Colon (tissue), 2 donors: Measurements from ENCODE around the gene TEFM.
A peak's percentile ranks its signal among the peaks of the same experiment; 100 is the strongest.
"Not testable (repeated sequence)": the region's sequence is repeated elsewhere in the genome, so short reads cannot be mapped to it uniquely, and the experiment has no call there.

Source experiments
- FAIRE-seq: peaks from 2 replicates; lab custom pipeline; 2012; peaks lifted over from hg19 to GRCh38; lab: Jason Lieb, UNC
- donor health status: control.
- donor health status: control.

The TEFM gene

DNA sequence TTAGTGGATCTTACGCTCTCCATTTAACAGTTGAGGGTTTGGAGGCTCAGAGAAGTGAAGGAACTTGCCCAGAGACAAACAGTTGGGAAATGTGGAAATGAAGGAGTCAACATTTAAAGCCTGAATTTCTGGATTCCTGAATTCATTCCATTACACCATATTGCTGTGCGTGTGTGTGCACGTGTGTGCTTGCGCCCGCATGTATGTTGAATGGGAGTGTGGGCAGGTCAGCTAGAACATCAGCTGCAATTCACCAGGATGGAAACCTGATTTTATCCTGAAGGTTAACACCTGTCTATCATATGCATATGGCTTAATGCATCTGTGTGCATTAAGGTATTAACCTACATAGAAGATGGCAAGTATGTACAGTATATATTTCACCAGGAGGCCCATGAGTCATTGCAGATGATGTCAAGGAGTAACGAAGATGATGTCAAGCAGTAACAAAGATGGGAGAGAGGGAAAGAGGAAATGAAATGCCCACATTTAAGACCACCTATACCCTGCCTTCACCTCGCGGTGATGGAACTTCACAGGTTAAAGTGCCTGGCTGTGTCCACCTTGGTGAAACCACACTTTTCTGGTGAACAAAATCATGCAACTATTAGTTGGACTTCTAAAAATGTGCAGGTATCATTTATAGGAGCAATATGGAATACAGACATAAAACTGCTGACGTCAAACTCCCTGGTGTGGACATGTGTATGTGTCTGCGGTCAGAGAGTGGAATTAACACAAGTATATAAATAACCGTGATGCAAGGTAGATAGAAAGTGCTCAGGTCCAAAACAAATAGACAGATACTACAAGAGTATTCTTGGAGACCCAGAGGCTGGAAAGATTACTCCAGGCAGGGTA, 14.9 kb upstream of the TEFM start:
- no peak for FAIRE-seq

DNA sequence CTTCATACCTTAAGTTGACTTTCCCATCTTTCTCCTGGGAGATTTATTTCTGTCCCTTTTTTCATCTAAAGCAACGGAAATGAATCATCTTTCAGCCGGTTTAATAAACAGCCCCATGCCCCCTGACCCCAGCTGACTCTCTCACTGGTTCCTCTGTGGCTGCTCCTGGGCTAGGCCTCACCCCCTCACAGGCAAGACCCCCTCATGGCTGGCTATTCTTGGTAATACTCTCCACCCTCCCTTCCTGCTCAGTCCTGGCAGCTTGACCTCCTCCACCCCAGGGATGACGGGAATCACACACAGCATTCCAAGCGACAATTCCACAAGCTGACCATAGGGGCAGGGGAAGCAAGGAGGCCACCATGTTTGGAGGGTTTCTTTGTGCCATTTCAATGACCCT, 14.2 kb upstream of the TEFM start:
- no peak for FAIRE-seq

DNA sequence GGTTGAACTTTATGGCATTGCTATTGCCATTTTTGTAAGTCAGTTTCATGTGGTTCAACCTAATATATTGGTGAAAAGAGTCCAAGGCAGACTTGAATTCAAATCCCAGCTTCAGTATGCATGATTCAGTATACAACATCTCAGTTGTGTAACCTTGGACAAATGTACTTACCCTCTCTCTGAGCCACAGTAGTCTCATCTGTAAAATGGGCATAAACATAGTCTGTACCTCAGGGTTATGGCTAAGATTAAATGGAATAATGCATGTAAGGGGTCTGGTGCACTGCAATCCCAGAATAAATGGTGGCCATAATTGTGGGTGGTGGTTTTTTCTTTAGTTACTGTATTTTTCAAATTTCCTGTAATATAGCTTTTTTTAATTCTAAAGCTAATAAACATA, 11.0 kb upstream of the TEFM start:
- no peak for FAIRE-seq

DNA sequence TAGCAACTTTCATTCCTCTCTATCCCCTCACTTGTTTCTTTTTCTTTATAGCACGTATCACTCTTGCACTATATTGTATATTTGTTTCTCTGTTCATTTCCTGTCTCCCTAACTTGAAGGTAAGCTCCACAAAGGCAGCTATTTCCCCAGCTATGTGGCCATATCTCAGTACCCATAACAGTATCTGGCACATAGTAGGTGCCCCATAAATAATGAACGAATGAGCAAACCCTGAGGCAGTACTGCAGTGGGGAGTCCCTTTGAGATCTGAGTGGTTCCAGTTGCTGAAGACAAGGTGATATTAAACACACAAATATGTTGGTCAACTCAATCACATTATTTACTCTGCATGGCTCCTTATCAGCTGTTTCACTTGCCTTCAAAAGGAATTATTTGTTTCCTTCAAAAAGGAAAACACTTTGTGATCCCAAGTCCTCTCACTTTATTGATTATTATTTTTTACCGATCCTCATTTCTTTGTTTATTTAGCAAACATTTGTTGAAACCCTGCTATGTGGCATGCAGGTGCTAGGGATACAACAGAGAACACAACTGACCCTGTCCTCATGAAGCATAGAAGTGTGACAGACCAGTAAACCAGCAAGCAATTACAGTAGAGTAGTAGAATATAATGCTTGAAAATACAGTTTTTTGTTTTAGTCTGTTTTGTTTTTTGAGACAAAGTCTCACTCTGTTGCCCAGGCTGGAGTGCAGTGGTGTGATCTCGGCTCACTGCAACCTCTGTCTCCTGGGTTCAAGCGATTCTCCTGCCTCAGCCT, 10.0 kb upstream of the TEFM start:
- FAIRE-seq = no peak

DNA sequence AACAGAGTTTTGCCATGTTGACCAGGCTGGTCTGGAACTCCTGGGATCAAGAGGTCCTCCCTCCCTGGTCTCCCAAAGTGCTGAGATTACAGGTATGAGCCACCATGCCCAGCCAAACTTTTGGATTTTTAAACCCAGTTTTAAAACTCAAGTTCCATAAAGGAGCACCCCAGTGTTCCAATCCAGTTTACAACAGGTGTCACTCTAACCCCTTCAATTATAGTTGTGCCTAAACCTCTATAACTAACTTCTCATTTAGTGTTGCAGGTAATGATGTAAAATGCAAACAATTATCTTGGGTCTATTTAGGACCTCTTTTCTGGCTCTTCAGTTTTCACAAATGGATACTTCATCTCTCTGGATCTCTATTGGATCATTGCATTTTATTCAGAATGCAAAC, 7.9 kb upstream of the TEFM start:
- no peak for FAIRE-seq

DNA sequence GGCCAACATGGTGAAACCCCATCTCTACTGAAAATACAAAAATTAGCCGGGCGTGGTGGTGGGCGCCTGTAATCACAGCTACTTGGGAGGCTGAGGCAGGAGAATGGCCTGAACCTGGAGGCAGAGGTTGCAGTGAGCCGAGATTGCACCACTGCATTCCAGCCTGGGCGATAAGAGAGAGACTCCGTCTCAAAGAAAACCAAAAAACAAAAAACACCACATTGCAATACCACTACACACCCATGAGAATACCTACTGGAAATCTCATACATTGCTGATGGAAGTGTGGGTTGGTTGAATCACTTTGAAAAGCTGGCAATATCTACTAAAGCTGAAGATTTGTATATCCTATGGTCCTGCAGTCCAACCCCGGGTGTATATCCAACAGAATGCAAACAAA, 4.1 kb upstream of the TEFM start:
- FAIRE-seq = not testable (repeated sequence)

DNA sequence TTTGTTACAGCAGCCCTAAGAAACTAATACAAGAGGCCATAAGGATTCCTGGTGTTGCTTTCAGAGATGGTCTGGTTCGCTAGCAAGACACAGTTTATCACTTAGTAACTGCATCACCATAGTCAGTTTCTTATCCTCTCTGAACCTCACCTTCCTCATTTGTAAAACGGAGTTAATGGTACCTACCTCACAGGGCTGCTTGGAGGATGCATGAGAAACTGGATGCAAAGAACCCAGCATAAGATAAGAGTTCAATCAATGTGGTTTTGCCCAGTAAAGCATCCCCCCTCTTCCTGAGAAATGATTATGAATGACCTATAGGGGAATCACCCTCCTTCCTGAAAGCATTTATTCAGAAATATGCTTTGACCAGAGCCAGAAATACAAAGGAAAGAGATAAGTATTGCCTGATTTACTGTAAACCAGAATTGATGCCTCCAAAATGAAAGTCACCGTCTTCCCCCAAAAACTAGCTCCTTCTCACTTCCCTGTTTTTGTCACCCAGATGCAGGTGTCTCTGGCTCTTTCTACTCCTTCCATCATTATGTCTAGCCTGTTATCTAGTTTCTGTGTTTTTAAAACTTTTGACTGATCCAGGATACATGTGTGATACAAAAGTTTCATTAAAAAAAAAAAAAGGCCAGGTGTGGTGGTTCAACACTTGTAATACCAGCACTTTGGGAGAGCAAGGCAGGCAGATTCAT, 2.8 kb upstream of the TEFM start:
- no peak for FAIRE-seq

DNA sequence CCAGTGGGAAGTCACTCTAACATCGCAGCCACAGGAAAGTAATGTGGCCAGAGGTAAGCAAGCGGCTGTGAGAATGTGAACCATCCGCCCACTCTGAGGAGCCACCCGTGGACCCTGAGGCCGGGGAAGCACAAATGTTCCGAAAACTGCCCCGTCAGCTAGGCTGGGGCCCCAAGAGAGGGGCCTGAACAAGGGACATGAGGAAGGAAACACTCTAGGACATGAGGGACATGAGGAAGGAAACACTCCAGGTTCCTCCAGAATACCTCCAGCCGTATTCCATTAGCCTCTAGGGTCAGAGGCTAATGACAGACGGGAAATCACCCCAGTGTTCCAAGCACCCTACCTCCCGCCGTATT, 317 bp downstream of the TEFM start:
- FAIRE-seq = no peak

DNA sequence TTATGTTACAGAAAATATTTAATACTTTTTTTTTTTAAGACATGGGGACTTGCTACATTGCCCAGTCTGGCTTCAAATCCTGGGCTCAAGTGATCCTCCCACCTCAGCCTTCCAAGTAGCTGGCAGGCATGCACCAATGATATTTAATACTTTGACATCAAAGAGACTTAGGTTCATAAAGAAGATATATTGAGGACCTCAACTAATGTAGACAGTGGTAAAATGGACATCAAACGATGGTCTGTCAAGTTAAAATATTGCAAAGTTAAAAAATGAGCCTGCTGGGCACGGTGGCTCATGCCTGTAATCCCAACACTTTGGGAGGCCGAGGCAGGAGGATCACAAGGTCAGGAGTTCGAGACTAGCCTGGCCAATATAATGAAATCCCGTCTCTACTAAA, 8.7 kb downstream of the TEFM start:
- FAIRE-seq = no peak

DNA sequence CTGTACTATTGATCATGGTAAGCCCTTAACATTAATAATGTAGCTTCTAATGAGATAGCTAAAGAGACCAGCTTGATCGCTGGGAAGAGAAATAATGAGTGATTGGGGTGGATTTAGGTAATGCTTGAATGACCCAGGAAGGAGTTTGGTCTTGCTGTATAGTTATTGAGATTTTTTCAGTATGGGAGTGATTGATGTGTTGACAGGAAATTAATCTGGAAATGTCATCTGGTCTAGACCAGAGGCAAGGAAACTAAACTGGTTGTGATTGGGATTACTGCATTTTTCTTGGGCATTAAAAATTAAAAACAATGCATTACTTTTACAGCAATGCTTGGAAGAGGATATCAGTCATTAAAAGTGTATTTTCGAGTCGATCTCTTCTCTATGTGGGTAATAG, 11.8 kb downstream of the TEFM start:
- no peak for FAIRE-seq

DNA sequence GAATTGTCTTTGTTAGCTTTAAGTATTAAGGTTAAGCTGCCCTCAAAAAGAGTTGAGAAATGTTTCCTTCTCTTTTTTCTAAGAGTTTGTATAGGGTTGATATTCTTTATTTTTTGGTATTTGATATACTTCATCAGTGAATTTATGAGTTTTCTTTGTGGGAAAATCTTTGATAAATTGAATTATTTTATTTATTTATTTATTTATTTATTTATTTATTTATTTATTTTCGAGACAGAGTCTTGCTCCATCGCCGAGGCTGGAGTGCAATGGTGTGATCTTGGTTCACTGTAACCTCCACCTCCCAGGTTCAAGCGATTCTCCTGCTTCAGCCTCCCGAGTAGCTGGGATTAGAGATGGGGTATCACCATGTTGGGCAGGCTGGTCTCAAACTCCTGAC, 19.9 kb downstream of the TEFM start:
- no peak for FAIRE-seq

DNA sequence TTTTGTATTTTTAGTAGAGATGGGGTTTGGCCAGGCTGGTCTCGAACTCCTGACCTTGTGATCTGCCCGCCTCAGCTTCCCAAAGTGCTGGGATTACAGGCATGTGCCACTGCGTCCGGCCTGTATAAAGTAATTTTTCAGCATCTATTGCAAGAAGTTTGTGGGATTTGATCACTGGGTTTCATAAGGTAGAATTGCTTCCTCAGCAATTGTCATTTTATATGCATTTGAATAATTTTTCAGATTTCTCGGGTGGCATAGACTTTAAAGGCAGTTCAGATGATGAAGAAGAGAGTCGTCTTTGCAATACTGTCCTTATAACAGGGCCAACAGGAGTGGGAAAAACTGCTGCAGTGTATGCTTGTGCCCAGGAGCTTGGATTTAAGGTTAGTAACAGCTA, 37.0 kb downstream of the TEFM start:
- FAIRE-seq = no peak

DNA sequence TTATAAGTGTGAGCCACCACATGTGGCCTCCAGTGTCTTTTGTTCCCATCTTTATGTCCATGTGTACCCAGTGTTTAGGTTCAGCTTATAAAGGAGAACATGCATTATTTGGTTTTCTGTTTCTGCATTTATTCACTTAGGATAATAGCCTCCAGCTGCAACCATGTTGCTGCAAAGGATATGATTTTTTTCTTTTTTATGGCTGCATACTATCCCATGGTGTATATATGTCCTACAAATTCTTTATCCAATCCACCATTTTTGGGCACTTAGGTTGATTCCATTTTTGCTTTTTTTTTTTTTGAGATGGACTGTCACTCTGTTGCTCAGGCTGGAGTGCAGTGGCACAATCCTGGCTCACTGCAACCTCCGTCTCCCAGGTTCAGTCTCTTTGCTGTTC, 41.4 kb downstream of the TEFM start:
- no peak for FAIRE-seq

DNA sequence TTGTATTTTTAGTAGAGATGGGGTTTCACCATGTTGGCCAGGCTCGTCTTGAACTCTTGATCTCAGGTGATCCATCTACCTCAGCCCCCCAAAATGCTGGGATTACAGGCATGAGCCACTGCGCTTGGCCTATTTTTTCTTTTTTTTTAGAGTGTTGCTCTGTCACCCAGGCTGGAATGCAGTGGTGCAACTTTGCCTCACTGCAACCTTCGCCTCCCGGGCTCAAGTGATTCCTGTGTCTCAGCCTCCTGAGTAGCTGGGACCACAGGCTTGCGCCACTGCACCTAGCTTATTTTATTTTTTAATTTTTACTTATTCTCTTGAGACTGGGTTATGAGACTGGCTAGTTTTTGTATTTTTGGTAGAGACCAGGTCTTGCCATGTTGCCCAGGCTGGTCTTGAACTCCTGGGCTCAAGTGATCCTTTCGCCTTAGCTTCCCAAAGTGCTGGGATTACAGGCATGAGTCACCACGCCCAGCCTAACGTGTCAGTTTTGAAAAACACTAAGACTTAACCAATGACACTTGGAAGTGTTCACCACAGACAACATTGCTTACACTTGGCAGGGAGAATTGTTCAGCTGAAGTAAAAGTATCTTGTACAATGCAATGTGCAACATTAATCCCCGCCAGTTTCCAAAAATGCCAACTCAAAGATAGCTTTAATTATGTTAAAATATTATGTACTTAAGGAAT, 47.3 kb downstream of the TEFM start:
- no peak for FAIRE-seq

DNA sequence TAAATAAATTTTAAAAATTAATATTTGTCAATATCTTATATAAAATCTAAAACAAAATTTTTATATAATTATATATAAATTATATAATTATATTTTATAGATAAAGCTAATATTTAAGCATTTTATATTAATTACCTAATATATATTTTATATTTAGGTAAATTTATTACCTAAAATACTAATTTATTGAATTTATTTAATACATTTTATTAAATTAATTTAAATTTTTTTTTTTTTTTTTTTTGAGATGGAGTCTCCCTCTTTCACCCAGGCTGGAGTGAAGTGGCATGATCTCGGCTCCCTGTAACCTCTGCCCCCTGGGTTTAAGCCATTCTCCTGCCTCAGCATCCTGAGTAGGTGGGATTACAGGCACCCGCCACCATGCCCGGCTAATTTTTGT, 51.9 kb downstream of the TEFM start:
- peak; percentile 87 for FAIRE-seq
